OCI-LY1 (cell line): Measurements from ENCODE around the gene RIPOR2.

Source experiments
- EZH2 ChIP-seq: fragments of 200-600 bp; sonication (generic), shearing (Covaris generic); IDR thresholded peaks from 2 replicates; pipeline ENCODE4 v1.8.0; 2017; ENCODE audit warnings: borderline replicate concordance, mixed run types, mild to moderate bottlenecking, antibody characterized with exemption, low read length, moderate library complexity, mixed read lengths
- TF ChIP-seq, protein P1 (sequence below): fragments of 200-600 bp; sonication (generic), shearing (Covaris generic); IDR thresholded peaks from 2 replicates; pipeline ENCODE4 v1.5.1; 2017; ENCODE audit warnings: mild to moderate bottlenecking, antibody characterized with exemption, low read length, moderate library complexity, mixed read lengths

DNA sequence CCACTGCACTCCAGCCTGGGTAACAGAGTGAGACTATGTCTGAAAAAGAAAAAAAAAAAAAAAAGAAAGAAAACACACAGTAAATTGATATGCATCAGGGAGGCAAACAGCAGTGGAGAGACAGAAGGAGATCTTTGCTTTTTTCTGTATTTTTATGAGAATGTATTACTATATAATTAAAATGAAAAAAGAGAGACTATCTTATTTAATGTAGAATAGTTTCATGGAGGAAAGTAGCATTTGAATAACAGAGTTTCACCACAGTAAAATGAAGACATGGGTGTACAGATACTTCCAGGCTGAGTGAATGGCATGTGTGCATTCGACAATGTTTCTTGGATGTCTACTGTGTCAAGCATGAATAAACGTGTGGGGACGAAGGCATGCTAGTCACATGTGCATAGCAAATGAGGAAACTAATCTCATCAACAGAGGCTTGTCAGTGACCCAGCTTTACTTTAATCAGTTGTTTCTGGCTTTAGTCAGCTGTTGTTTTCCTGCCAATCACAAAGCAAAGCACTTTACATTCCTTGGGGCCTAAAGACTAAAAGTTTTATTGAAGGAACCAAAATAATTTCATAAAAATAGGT is 81.6 kb downstream of the RIPOR2 start:
- TF ChIP-seq, protein P1, sequence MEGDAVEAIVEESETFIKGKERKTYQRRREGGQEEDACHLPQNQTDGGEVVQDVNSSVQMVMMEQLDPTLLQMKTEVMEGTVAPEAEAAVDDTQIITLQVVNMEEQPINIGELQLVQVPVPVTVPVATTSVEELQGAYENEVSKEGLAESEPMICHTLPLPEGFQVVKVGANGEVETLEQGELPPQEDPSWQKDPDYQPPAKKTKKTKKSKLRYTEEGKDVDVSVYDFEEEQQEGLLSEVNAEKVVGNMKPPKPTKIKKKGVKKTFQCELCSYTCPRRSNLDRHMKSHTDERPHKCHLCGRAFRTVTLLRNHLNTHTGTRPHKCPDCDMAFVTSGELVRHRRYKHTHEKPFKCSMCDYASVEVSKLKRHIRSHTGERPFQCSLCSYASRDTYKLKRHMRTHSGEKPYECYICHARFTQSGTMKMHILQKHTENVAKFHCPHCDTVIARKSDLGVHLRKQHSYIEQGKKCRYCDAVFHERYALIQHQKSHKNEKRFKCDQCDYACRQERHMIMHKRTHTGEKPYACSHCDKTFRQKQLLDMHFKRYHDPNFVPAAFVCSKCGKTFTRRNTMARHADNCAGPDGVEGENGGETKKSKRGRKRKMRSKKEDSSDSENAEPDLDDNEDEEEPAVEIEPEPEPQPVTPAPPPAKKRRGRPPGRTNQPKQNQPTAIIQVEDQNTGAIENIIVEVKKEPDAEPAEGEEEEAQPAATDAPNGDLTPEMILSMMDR: no peak
- TF ChIP-seq EZH2: no peak
